Endometrial microvascular endothelial cells (primary cell): ENCODE measurements around the gene TSPAN4. TPM values are rescaled to one million over a fixed set of nuclear protein-coding genes. Genes with fewer than 3 reads are reported as not detected.

Experiments used
- in situ Hi-C: cut with HindIII; loops from 2 replicates; pipeline ENCODE4 v1.10.0; 2017; ENCODE audit warnings: low sequenced_read_pairs, low pct_unique_long_range_greater_than_20kb; ENCODE audit errors: inconsistent ontology term
- total RNA-seq: library from RNA; depleted of rRNA; stranded (reverse); fragments of >200 nt; gene quantifications from one replicate; pipeline ENCODE4 v1.2.3, GENCODE V29; 2015; ENCODE audit errors: inconsistent ontology term

The TSPAN4 gene
- total RNA-seq, 1 donor from 2014 or later = 220 TPM

DNA sequence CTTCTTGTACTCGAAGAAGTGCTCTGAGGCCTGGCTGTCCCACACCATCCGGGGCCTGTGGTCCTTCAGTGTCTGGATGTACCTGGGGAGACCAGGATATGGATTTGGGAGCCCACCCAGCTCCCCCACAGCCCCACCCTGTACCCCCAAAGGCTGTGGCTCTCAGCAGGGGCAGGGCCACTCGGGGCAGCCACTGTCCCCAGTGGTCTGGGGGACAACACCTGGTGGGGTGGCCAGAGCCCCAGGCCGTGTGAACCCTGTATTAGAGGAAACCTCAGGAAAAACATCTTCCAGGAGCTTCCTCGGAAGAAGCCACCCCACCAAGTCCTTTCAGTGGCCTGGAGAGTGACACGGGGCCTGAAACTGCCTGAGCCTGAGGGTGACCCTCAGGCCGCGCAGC, 27.8 kb downstream of the TSPAN4 start:
- in situ Hi-C loops = no loop called here

GRCh38 chr11:871472-871871, 28.8 kb downstream of the TSPAN4 start:
- in situ Hi-C loops = no loop called here

- in situ Hi-C loops = no loop called here
Measured at GRCh38 chr11:872799-873198, 30.1 kb downstream of the TSPAN4 start.

DNA sequence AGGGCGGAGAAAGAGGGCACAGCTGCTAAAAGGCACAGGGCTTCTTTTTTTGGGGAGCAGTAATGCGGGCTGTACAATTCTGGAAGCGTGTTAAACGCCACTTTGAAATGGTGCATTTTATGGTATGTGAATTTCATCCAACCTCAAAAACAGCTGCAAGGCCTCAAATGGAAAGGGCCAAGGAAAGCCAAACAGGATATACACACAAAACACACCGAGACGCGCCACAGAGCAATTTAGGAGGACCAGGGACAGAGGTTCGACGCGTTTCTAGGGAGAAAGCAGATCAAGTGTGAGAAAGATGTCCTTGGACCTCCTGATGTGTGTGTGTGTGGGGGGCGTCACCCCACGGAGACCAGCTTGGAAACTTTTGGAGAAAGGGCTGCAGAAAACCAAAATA, 31.1 kb downstream of the TSPAN4 start:
- in situ Hi-C loops = no loop called here

DNA sequence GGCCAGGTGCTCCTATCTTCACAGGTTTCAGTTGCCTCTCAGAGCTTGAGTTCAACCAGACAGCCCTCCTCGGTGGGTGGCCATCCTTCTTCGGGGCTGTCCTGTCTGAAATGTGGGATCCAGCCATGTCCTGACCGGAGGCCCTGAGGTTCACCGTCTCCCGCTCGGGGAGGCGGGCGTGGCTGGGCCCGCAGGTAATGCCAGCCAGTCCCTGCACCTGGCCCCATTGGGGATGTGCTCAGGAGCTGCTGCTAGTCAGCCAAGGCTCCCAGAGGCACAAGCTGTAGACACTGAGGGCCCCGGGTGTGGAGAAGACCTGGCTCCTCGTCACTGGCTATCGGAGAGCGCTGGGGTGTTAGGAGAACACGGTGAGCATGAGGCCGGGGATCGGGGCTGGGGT, 32.6 kb downstream of the TSPAN4 start:
- in situ Hi-C loops = no loop called here

DNA sequence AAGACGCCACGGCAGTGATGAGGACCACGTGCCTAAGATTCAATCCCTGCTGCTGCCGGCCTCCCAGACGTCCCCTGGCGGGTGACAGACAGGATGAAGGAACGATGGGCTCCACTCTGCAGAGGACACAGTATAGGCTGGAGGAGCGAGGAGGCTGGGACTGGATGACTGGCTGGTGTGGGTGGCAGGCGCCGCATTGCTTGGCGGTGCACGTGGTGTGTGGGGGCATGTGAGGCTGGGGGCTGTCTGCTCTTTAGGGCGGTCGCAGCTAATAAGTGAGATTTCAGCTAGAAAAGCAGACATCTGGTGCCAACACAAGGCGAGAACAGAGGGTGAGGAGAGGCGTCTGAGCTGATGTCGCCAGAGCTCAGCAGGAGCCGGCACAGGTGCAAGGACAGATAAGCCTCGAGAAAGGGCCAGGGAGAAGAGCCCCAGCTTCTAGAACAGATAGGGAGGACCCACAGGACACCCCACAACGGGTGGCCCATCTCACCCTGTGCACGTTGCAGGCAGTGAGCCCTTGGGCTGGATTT, 33.2 kb downstream of the TSPAN4 start:
- in situ Hi-C loops = no loop called here

DNA sequence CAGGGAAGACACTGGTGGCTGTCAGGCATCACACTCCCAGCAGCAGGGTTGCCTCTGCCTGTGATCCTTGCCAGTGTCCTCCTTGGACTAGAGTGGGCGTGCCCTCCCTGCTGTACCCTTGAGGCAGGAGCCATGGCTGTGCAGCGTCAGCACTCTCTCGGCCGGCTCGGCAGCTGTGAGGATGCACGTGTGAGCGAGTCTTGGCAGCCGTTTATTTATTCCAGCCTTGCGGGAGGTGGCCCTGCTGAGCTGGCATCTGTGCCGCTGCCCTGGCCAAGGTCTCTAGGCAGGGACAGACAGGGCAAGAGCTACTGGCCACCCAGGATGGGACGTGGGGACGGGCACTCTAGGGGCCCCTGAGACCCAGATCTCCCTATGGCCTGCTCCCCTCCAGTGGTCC, 33.9 kb downstream of the TSPAN4 start:
- in situ Hi-C loops = no loop called here

GRCh38 chr11:877565-877964, 34.9 kb downstream of the TSPAN4 start:
- in situ Hi-C loops = no loop called here

- in situ Hi-C loops = no loop called here
Measured at GRCh38 chr11:880447-880846, 37.8 kb downstream of the TSPAN4 start.

DNA sequence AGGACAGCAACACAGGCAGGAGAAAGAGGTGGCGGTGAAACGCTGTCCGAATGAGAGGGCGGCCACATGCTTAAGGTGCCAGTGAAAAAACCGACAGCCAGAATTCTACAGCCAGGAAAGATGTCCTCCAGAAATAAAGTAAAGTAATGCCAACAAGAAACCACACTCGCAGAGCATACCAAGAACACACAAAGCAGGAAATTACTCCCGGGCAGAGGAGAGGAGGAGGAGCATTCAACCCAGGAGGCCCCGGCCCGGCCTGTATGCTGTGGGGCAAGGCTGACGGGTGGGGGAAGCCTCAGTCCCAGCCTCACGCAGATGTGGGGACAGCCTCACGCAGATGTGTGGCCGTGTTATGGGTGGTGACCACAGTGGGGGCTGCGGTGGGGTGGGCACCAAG, 39.9 kb downstream of the TSPAN4 start:
- in situ Hi-C loops = no loop called here

DNA sequence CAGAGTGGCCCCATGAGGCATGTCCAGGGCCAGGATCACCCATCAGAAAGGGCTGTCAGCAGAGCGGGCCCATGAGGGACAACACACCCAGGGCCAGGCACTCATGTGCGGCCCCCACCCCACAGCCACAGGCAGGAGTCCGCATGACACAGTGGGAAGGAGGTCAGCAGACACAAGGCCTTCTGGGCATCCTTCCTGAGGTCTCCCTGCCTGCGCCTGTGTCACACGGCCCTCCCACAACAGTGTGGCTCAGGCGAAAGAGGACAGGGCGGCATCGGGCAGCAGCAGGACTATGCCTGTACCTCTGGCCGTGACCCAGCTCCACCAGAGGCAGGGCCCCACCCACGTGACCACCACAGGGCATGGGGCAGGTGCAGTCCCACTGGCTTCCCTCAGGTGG, 40.9 kb downstream of the TSPAN4 start:
- in situ Hi-C loops = no loop called here

GRCh38 chr11:884578-885070, 42.0 kb downstream of the TSPAN4 start:
- in situ Hi-C loops = no loop called here

DNA sequence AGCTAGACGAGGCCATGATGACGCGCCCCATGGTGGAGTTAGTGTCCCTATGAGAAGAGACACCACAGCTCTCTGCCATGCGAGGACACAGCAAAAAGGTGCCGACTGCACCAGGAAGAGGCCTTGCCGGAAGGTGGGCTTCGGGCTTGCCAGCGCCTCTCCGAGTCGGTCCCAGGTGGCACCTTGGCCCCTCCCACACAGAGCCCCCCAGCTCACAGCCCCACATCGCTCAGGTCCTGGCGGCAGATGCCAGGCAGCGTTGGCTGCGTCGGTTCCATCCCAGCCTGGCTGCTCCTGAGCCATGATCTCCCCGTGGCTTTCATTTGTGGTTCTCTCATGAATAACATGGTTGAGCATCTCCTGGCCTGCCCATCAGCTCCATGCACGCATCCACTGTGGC, 43.9 kb downstream of the TSPAN4 start:
- in situ Hi-C loops = no loop called here

GRCh38 chr11:887589-887988, 44.9 kb downstream of the TSPAN4 start:
- in situ Hi-C loops = no loop called here

DNA sequence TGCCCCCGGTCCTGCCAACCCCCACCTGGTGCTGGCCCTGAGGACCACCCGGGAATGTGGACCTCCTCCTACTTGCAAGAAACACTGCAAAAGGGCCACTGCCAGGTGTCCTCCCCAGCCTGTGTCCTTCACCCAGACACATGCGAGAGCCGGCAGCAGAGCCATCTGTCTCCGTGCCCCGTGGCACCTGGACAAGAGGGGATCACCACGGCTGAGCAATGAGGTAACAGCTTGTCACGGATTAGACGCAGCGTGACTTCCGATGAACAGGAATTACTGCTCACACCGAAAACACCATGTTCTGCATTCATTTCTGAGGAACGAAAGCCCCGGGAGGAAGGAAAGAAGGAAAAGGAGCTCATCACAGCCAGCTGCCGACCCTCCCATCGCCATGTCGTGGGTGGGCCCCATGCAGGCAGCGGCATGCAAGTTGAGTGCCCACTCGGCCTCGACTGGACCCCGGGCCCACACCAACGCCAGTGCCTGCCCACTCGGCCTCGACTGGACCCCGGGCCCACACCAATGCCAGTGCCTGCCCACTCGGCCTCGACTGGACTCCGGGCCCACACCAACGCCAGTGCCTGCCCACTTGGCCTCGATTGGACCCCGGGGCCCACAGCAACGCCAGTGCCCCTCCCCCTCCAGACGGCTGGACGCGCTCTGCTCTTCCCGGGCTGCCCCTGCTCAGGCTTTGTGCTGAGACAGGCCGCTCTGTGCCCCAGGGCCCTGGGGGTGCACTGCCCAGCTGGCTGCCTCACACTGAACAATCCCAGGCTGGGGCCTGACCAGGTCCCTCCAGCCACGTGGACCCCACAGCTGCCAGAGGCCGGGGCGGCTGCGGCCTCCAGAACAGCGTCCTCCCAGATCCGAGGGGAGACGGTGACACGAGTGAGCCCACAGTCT, 45.9 kb downstream of the TSPAN4 start:
- in situ Hi-C loops = no loop called here

DNA sequence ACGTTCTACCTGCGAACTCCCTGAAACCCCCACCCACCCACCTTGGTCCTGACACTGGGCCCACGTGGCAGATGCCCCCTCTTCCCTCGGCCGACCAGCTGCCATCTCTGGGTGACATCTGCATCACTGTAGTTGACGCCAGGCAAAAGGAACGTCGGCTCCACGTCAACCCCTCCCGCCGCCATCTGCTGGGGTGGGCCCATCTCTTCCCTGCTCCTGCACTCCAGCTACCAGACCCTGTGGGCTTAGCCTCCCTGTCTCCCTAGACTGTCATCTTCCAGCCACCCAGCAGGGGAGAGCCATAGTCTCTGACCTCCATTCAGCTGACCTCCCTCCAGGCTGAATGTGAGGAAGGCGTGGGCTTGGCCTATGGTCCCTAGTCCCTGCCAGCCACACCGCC, 46.6 kb downstream of the TSPAN4 start:
- in situ Hi-C loops = no loop called here

- in situ Hi-C loops = no loop called here
Measured at GRCh38 chr11:889687-890475, 47.2 kb downstream of the TSPAN4 start.

DNA sequence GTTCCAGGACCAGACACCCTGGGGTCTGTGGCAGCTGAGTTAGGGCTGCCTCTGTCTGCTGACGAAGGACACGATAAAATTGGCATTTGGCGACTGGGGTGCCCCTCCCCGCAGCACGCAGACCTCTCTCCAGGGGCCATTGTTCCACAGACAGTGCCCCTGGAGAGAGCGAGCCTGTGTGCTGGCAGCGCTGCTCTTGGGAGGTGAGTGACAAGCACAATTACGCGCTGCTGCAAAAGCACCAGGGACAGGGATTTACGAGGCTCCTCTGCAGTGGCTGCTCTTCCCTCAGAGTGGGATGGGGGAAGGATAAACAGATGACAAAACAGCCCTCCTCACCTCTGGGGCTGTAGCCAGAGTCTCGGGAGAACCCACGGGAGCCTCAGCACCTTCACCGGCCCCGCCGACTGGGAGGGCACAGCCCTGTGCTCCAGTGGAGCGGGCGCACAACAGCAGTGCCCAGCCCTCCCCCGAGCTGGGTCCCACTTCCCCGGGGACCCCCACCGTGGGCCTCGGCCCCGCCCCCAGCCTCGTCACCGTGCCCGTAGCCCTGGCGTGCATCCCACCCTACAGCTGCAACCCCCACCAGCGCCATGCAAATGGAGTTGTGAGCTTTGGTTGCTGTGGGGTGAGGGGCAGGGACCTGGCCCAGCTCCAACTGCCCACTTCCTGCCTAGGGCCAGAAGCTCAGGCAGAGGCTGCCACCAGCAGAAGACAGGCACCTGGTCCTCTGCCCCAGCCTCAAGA, 48.3 kb downstream of the TSPAN4 start:
- in situ Hi-C loops = no loop called here

DNA sequence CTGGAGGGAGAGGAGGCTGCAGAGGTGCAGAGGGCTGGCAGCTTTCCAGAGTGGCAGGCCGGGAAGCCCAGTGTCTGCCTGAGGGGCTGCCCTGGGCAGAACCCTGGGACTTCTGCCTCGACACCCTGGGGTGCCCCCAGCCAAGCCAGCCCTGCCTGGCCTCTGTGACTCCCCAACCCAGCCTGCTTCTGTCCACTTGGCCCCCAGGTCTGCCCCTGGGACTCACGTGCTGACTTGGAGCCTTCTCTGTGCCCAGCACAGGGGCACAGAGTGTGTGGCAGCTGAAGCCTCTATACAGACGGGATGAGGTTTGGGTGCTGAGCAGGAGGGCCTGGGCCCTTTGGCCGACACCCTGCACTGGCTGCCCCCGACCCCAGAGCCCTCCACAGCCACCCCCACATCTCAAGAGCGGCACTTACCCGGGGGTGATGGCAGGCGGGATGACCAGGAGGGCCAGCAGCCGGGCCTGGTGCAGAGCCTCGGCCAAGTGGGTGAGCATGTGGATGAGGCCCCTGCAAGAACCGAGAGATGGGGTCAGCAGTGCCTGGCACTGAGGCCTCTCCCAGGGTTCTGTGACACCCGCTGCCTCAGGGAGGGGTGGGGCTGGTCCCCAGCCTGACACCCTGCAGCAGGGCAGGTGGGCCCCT, 50.5 kb downstream of the TSPAN4 start:
- in situ Hi-C loops = no loop called here
